Inflammatory macrophage treated with lipopolysaccharide for 4 hours (primary cell): ENCODE data around the gene TAS2R20.
"Not testable (repeated sequence)": the region's sequence is repeated elsewhere in the genome, so short reads cannot be mapped to it uniquely, and the experiment has no call there.

Experiments used
- DNase-seq: peaks from one replicate; pipeline ENCODE4 v3.0.0-alpha.2; 2020

TAS2R20 gene

GRCh38 chr12:10998204-10998603, at the start of gene TAS2R20:
Gene TAS2R20 (minus strand): TSS chr12:10998304. CDS start chr12:10997875, 429 bp downstream.
- no peak for DNase-seq

GRCh38 chr12:11041366-11041765, 43.3 kb upstream of the TAS2R20 start:
- DNase-seq, result not testable (repeated sequence)

GRCh38 chr12:11040162-11040561, 42.1 kb upstream of the TAS2R20 start:
- DNase-seq, result no peak

- no peak for DNase-seq
Observed at GRCh38 chr12:11039171-11039570, 41.1 kb upstream of the TAS2R20 start.

GRCh38 chr12:11033959-11034358, 35.9 kb upstream of the TAS2R20 start:
- DNase-seq, result not testable (repeated sequence)

- no peak for DNase-seq
Observed at GRCh38 chr12:11031307-11031706, 33.2 kb upstream of the TAS2R20 start, which contains the start of gene TAS2R31. Gene TAS2R31 (minus strand): TSS chr12:11031407. CDS start chr12:11031335, 72 bp downstream.

- DNase-seq, result no peak
Observed at GRCh38 chr12:11026118-11026517, 28.0 kb upstream of the TAS2R20 start.

GRCh38 chr12:11023387-11023786, 25.3 kb upstream of the TAS2R20 start:
- no peak for DNase-seq

GRCh38 chr12:11022520-11022919, 24.4 kb upstream of the TAS2R20 start, which contains the start of gene TAS2R19:
Gene TAS2R19 (minus strand): TSS chr12:11022620. CDS start chr12:11022571, 49 bp downstream.
- no peak for DNase-seq

- no peak for DNase-seq
Observed at GRCh38 chr12:11016937-11017336, 18.8 kb upstream of the TAS2R20 start.

- DNase-seq, result no peak
Observed at GRCh38 chr12:11015775-11016430, 17.8 kb upstream of the TAS2R20 start.

- DNase-seq, result no peak
Observed at GRCh38 chr12:11014234-11014633, 16.1 kb upstream of the TAS2R20 start.

GRCh38 chr12:11007608-11008007, 9.5 kb upstream of the TAS2R20 start:
- DNase-seq, result no peak

- DNase-seq, result no peak
Observed at GRCh38 chr12:10994307-10994706, 3.8 kb downstream of the TAS2R20 start.

- no peak for DNase-seq
Observed at GRCh38 chr12:10989107-10989506, 9.0 kb downstream of the TAS2R20 start.

- no peak for DNase-seq
Observed at GRCh38 chr12:10986812-10987211, 11.3 kb downstream of the TAS2R20 start, which contains the start of gene TAS2R50. Gene TAS2R50 (minus strand): TSS chr12:10986912. CDS start chr12:10986860, 52 bp downstream.

- no peak for DNase-seq
Observed at GRCh38 chr12:10982244-10982643, 15.9 kb downstream of the TAS2R20 start.

- DNase-seq, result no peak
Observed at GRCh38 chr12:10974965-10975364, 23.1 kb downstream of the TAS2R20 start.

GRCh38 chr12:10968765-10969456, 29.2 kb downstream of the TAS2R20 start:
- DNase-seq, result no peak

- no peak for DNase-seq
Observed at GRCh38 chr12:10967409-10967808, 30.7 kb downstream of the TAS2R20 start.

- no peak for DNase-seq
Observed at GRCh38 chr12:10966314-10966713, 31.8 kb downstream of the TAS2R20 start.

GRCh38 chr12:10965476-10965875, 32.6 kb downstream of the TAS2R20 start:
- DNase-seq, result no peak

- no peak for DNase-seq
Observed at GRCh38 chr12:10960211-10960610, 37.9 kb downstream of the TAS2R20 start.

- DNase-seq, result no peak
Observed at GRCh38 chr12:10959804-10960203, 38.3 kb downstream of the TAS2R20 start.
